H1 (cell line): ENCODE results near the gene AKT1S1. TPM values are rescaled to one million over a fixed set of nuclear protein-coding genes. Genes with fewer than 3 reads are reported as not detected.

Experiments
- ASH2L ChIP-seq: fragments of 200-600, 300-600 bp; sonication (generic); IDR thresholded peaks from one replicate; pipeline ENCODE4 v1.7.1; 2017; ENCODE audit warnings: low read length
- BACH1 ChIP-seq: IDR thresholded peaks from 2 replicates; pipeline ENCODE4 v1.6.1; 2012; ENCODE audit warnings: low read length, improper control_type of control experiment
- CBX5 ChIP-seq: fragments of 300-800, 300-1000 bp; sonication (generic); IDR thresholded peaks from 2 replicates; pipeline ENCODE4 v1.7.1; 2016; ENCODE audit warnings: antibody characterized with exemption, low read length, low read depth
- CEBPB ChIP-seq: IDR thresholded peaks from 2 replicates; pipeline ENCODE4 v1.6.1; 2012; ENCODE audit warnings: low read depth, low read length
- CREB1 ChIP-seq: IDR thresholded peaks from 2 replicates; pipeline ENCODE4 v1.6.1; 2012; ENCODE audit warnings: inconsistent platforms
- CTBP2 ChIP-seq: IDR thresholded peaks from 2 replicates; pipeline ENCODE4 v1.7.0; 2011; ENCODE audit warnings: borderline replicate concordance, mild to moderate bottlenecking, moderate library complexity, mixed read lengths, low read length; ENCODE audit not compliant: insufficient read depth, insufficient read length
- EGR1 ChIP-seq: IDR thresholded peaks from 2 replicates; pipeline ENCODE4 v1.6.1; 2011; ENCODE audit warnings: low read depth, low read length, borderline replicate concordance
- EZH2 ChIP-seq: fragments of 200-600 bp; sonication (generic); IDR thresholded peaks from 2 replicates; pipeline ENCODE4 v1.7.1; 2012; ENCODE audit warnings: low read depth, mild to moderate bottlenecking, moderate library complexity, low read length, inconsistent platforms; ENCODE audit not compliant: severe bottlenecking
- GABPA ChIP-seq: IDR thresholded peaks from 2 replicates; pipeline ENCODE4 v1.6.1; 2011; ENCODE audit warnings: mild to moderate bottlenecking, low read length, moderate library complexity, borderline replicate concordance; ENCODE audit not compliant: insufficient read depth
- HDAC2 ChIP-seq, 2 experiments: fragments of 300-600 bp in 1 of 2; sonication (generic) in 1 of 2; IDR thresholded peaks; 2 replicates each; pipeline ENCODE4 v1.6.1; 2011 to 2012; ENCODE audit warnings: low read depth in 2 of 2, low read length in 2 of 2, mild to moderate bottlenecking in 2 of 2, moderate library complexity in 2 of 2, borderline replicate concordance in 1 of 2, inconsistent platforms in 1 of 2
- HDAC6 ChIP-seq: IDR thresholded peaks from one replicate; pipeline ENCODE4 v1.7.1; 2012; ENCODE audit warnings: low read depth, mild to moderate bottlenecking, inconsistent platforms, low read length, moderate library complexity
- MAFK ChIP-seq: IDR thresholded peaks from 2 replicates; pipeline ENCODE4 v1.6.1; 2012; ENCODE audit warnings: low read depth, mild to moderate bottlenecking, improper control_type of control experiment, low read length
- PHF8 ChIP-seq: fragments of 200-600 bp; sonication (generic); conservative IDR thresholded peaks from 2 replicates; pipeline ENCODE4 v1.7.1; 2012; ENCODE audit warnings: low read depth, mild to moderate bottlenecking, inconsistent platforms, low read length, moderate library complexity
- POLR2AphosphoS5 ChIP-seq: IDR thresholded peaks from 2 replicates; pipeline ENCODE4 v1.6.1; 2011; ENCODE audit warnings: low read depth, low read length
- RAD21 ChIP-seq, 2 experiments: IDR thresholded peaks in 1 of 2; conservative IDR thresholded peaks in 1 of 2; 2 replicates each; pipeline ENCODE4 v1.6.1; 2011; ENCODE audit warnings: low read depth in 2 of 2, low read length in 2 of 2, improper control_type of control experiment in 1 of 2, inconsistent platforms in 1 of 2, mild to moderate bottlenecking in 1 of 2, moderate library complexity in 1 of 2
- RNF2 ChIP-seq: fragments of 200-900, 300-1000 bp; sonication (generic); IDR thresholded peaks from 2 replicates; pipeline ENCODE4 v1.7.1; 2016; ENCODE audit warnings: borderline replicate concordance, low read depth, mild to moderate bottlenecking, antibody characterized with exemption, low read length; ENCODE audit not compliant: poor library complexity, severe bottlenecking; ENCODE audit errors: missing control alignments
- SP1 ChIP-seq: IDR thresholded peaks from 2 replicates; pipeline ENCODE4 v1.6.1; 2011; ENCODE audit warnings: low read depth, low read length
- SP4 ChIP-seq: IDR thresholded peaks from 2 replicates; pipeline ENCODE4 v1.6.1; 2012; ENCODE audit warnings: low read length, inconsistent platforms
- TAF1 ChIP-seq: IDR thresholded peaks from 2 replicates; pipeline ENCODE4 v1.6.1; 2011; ENCODE audit warnings: mild to moderate bottlenecking, low read depth, low read length
- TCF12 ChIP-seq: IDR thresholded peaks from 2 replicates; pipeline ENCODE4 v1.6.1; 2011; ENCODE audit warnings: low read depth, mild to moderate bottlenecking, low read length
- ZNF274 ChIP-seq: IDR thresholded peaks from 2 replicates; pipeline ENCODE4 v1.7.0; 2012; ENCODE audit warnings: low read length, borderline replicate concordance; ENCODE audit errors: extremely low read depth
- polyA plus RNA-seq, 7 experiments: library from polyadenylated mRNA; depleted of rRNA in 3 of 7; stranded (reverse) in 5 of 7; unstranded in 2 of 7; fragments of >200 nt in 5 of 7; fragments of 200-250 nt in 2 of 7; gene quantifications; 1 replicate in 5 of 7; 2 replicates in 1 of 7; 4 replicates in 1 of 7; pipeline versions ENCODE4 v1.2.1 to v1.2.3, GENCODE V29; 2011 to 2013; ENCODE audit warnings: missing spikeins in 2 of 7, mixed read lengths in 2 of 7
- total RNA-seq: library from RNA; stranded (reverse); fragmentation: NEBNext Ultra II Directional; extraction: Animal tissue kit (Norgen Biotek cat#: 25700); gene quantifications from 2 replicates; pipeline ENCODE4 v1.2.1, GENCODE V29; 2021
- TF ChIP-seq, protein P1 (sequence below): IDR thresholded peaks from 2 replicates; pipeline ENCODE4 v1.6.1; 2012; ENCODE audit warnings: inconsistent platforms
- TF ChIP-seq, protein P2 (sequence below): IDR thresholded peaks from 2 replicates; pipeline ENCODE4 v1.6.1; 2011; ENCODE audit warnings: low read depth, mild to moderate bottlenecking, low read length; ENCODE audit not compliant: insufficient read depth

AKT1S1 gene
- total and polyA plus RNA-seq, 2 of the 8 experiments (the other 6 are each of a cell fraction or from before 2014, with no cell fraction given), result 40.7 to 45.9 TPM

DNA sequence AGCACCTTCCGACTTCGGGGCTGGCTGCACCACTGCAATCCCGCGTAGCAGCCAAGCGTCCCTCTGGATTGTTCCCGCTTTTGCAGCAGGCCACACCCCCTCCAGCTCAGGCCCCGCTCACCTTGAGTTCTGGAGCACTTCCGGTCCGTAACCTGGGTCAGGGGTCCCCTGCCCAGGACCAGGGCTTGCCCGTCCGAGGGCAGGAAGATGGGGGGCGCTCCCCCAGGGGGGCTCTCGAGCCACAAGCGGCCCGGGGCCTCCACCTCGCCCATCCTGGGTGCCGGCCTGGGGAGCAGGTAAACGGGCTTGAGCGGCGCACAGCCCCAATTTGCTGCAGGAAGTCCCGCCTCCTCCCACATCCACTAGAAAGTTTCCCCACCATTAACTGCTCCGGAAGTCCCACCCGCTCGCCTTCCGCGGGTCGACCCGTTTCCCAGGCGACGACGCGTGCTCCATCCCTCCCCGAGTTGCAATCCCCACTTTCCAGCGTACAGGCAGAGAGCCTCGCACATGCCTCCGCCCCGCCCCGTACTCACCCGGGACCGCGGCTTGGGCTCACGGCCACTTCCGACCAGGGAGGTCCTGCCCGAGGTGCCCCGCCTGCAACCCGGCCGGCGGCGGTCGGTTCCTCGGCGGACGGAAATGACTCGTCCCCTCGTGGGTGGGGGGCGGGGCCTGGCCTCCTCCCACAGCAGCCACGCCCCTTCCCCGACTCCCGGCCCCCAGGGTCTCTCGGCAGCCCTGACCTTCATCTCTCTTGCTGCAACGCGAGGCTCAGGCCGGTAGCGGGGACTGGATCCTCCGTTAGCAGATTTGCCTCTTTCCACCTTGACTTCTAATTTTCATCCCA lies 10.0 kb downstream of the AKT1S1 start, which contains the start of gene PNKP (continued):
- TF ChIP-seq MAFK (no peak), GABPA (peak; percentile 87), CTBP2 (no peak), POLR2AphosphoS5 (no peak; the same call in none of the 2 replicates), RNF2 (no peak), PHF8 (peak; percentile 89), CEBPB (no peak), SP1 (0 out of 2 replicates have a peak, but pooled peaks have one; percentile 26), CREB1 (peak; percentile 81), EGR1 (no peak), EZH2 (no peak), BACH1 (peak; percentile 93), ASH2L (peak; percentile 88), TAF1 (peak; percentile 70), HDAC2 (IDR thresholded peaks at IDR 0.05; ENCODE audit: borderline replicate concordance in 1 of 2, low read depth in 2 of 2, low read length in 2 of 2) (peak; percentile 82 to 96; a peak in 2 of 4 replicates), HDAC6 (no peak), TCF12 (no peak), RAD21 (IDR thresholded peaks at IDR 0.05 in 1 of 2, conservative IDR thresholded peaks at IDR 0.05 in 1 of 2; ENCODE audit: low read depth in 2 of 2, low read length in 2 of 2) (no peak), ZNF274 (no peak), CBX5 (no peak), SP4 (peak; percentile 33; the same call in 1 of the 2 replicates)
- TF ChIP-seq, protein P1, sequence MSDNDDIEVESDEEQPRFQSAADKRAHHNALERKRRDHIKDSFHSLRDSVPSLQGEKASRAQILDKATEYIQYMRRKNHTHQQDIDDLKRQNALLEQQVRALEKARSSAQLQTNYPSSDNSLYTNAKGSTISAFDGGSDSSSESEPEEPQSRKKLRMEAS, result peak; percentile 78
- TF ChIP-seq, protein P2, sequence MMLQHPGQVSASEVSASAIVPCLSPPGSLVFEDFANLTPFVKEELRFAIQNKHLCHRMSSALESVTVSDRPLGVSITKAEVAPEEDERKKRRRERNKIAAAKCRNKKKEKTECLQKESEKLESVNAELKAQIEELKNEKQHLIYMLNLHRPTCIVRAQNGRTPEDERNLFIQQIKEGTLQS, result no peak
